ENCODE measurements around the gene OPCML. TPM values are rescaled to one million over a fixed set of nuclear protein-coding genes. Genes with fewer than 3 reads are reported as not detected.

OPCML gene
- total and polyA plus RNA-seq, 4 donors: under 0.01 to 0.01 TPM; not detected in 2

DNA sequence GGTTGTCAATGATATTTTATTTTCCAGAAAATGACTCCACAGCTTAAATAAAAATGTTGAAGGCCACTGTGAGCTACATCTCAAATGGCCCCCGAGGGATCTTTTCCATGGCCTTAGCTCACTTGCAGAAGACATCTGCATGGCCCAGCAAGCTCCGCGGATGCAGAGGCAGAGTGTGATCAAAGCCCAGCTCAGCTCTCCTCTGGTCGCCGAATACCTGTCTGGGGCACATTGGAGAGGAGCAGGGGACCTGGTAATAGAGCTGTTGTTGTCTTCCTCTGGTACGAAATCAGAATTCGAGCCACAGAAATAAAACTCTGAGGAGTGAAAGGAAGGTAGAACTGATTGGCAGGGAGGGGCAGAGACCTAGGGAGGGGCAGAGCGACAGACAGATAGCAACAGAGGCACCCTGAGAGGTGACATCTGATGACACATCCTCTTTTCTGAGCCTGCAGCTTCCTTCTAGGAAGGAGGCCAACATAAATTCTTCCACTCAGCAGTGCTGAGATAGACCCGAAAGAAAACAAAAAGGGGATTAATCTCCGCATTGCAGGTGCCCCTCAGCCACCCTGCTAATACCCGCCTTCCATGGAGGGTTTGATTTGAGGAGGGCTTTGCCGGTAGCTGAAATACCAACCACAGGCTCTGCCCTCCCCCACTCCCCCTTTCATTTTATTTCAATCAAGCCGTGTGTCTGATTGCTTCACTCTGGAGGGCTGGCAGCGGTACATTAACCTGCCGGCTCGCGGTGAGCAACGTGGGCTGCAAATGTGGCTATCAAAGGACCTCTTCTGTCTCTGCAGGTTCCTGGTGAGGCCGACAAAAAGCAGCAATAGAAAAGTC, 759.4 kb downstream of the OPCML start:
- TF ChIP-seq GABPA (IDR thresholded peaks at IDR 0.05 in 1 of 2, conservative IDR thresholded peaks at IDR 0.05 in 1 of 2) (no peak), HNF4G (IDR thresholded peaks at IDR 0.05) (no peak), RXRA (IDR thresholded peaks at IDR 0.05) (no peak), YY1 (IDR thresholded peaks at IDR 0.05) (no peak), FOXA1 (IDR thresholded peaks at IDR 0.05) (no peak), NR2F2 (IDR thresholded peaks at IDR 0.05) (no peak), RAD21 (IDR thresholded peaks at IDR 0.05) (no peak)
- TF ChIP-seq, protein P1, sequence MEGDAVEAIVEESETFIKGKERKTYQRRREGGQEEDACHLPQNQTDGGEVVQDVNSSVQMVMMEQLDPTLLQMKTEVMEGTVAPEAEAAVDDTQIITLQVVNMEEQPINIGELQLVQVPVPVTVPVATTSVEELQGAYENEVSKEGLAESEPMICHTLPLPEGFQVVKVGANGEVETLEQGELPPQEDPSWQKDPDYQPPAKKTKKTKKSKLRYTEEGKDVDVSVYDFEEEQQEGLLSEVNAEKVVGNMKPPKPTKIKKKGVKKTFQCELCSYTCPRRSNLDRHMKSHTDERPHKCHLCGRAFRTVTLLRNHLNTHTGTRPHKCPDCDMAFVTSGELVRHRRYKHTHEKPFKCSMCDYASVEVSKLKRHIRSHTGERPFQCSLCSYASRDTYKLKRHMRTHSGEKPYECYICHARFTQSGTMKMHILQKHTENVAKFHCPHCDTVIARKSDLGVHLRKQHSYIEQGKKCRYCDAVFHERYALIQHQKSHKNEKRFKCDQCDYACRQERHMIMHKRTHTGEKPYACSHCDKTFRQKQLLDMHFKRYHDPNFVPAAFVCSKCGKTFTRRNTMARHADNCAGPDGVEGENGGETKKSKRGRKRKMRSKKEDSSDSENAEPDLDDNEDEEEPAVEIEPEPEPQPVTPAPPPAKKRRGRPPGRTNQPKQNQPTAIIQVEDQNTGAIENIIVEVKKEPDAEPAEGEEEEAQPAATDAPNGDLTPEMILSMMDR (IDR thresholded peaks at IDR 0.05; ENCODE audit: low read depth, low read length, missing input control): no peak
- TF ChIP-seq, protein P2, sequence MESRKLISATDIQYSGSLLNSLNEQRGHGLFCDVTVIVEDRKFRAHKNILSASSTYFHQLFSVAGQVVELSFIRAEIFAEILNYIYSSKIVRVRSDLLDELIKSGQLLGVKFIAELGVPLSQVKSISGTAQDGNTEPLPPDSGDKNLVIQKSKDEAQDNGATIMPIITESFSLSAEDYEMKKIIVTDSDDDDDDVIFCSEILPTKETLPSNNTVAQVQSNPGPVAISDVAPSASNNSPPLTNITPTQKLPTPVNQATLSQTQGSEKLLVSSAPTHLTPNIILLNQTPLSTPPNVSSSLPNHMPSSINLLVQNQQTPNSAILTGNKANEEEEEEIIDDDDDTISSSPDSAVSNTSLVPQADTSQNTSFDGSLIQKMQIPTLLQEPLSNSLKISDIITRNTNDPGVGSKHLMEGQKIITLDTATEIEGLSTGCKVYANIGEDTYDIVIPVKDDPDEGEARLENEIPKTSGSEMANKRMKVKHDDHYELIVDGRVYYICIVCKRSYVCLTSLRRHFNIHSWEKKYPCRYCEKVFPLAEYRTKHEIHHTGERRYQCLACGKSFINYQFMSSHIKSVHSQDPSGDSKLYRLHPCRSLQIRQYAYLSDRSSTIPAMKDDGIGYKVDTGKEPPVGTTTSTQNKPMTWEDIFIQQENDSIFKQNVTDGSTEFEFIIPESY (IDR thresholded peaks at IDR 0.05): no peak

GRCh38 chr11:132771746-132772145, 760.6 kb downstream of the OPCML start:
- Histone ChIP-seq H3K36me3 (ENCODE audit: control insufficient read depth in 4 of 4, insufficient read depth in 3 of 4, low read depth in 1 of 4, low read length in 3 of 4) (no peaks in the 10 kb centered on the region), H3K4me1 (ENCODE audit: control insufficient read depth in 4 of 4, insufficient read depth in 4 of 4, low read length in 3 of 4) (no peaks in the 10 kb centered on the region), H3K4me3 (ENCODE audit: low read depth in 1 of 3, low read length in 3 of 3) (no peak overlapping the region), H3K27me3 (ENCODE audit: control insufficient read depth in 4 of 4, insufficient read depth in 4 of 4, low read length in 3 of 4) (no peaks in the 10 kb centered on the region), H3K27ac (ENCODE audit: low read depth in 1 of 2, low read length in 2 of 2) (no peak overlapping the region), H3K9ac (ENCODE audit: low read depth in 1 of 2, low read length in 2 of 2) (no peak overlapping the region), H3K9me3 (ENCODE audit: control insufficient read depth in 4 of 4, low read length in 3 of 4) (no peaks in the 10 kb centered on the region)
- no peak for TF ChIP-seq EGR1 (IDR thresholded peaks at IDR 0.05; ENCODE audit: low read depth in 2 of 2)
- TF ChIP-seq NR2F2 (IDR thresholded peaks at IDR 0.05): no peak
- no peak for DNase-seq (ENCODE audit: low spot score)
- WGBS: 78% methylated on average over 5 of the region's 5 CpGs

More for the DNA sequence above, 759.4 kb downstream of the OPCML start:
- Histone ChIP-seq H3K27me3 (ENCODE audit: control insufficient read depth in 4 of 4, insufficient read depth in 4 of 4, low read length in 3 of 4) (no peaks in the 10 kb centered on the region), H3K4me3 (ENCODE audit: low read depth in 1 of 3, low read length in 3 of 3) (no peak overlapping the region), H3K9me3 (ENCODE audit: control insufficient read depth in 4 of 4, low read length in 3 of 4) (no peaks in the 10 kb centered on the region), H3K9ac (ENCODE audit: low read depth in 1 of 2, low read length in 2 of 2) (no peak overlapping the region), H3K4me1 (ENCODE audit: control insufficient read depth in 4 of 4, insufficient read depth in 4 of 4, low read length in 3 of 4) (peaks cover 0 to 5% (median 3%) of the 10 kb centered on the region in 4 donors), H3K27ac (ENCODE audit: low read depth in 1 of 2, low read length in 2 of 2) (no peak overlapping the region), H3K36me3 (ENCODE audit: control insufficient read depth in 4 of 4, insufficient read depth in 3 of 4, low read depth in 1 of 4, low read length in 3 of 4) (no peaks in the 10 kb centered on the region)
- WGBS: 65% methylated on average over 19 of the region's 19 CpGs
- no peak for DNase-seq (ENCODE audit: low spot score)

DNA sequence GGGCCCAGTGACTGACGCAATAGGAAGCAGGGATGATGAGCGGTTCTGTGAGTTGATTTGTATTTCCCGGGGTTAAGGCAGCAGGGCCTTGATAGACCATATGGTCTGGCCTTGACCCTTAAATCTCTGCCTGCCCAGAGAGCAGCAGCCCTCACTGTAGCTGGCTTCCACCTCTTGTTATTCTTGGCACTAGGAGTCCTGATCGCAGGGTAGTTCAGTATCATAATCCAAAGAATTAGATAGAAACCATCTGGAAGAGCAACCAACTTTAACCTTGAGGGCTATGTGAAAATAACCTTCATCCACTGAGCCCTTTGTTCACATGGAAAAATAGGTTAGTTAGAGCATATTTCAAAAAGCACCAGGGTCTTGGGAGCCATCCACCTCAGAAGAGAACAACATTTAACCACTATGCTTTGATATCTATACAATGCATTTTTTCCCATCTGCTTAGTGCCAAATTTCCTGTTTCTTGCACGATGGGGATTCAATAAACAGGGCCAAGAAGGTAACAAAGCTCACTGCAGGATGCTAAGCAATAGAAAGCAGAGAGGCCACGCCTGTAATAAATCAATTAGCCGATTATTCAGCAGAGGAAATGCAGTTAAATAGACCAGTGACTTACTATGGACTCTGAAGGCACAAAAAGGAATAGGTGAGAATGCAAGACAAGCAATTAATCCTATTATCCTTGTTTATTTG, 761.3 kb downstream of the OPCML start:
- no peaks in the 10 kb centered on the region for H3K4me1 ChIP-seq (ENCODE audit: control insufficient read depth in 4 of 4, insufficient read depth in 4 of 4, low read length in 3 of 4)
- H3K27me3 ChIP-seq (ENCODE audit: control insufficient read depth in 4 of 4, insufficient read depth in 4 of 4, low read length in 3 of 4): no peaks in the 10 kb centered on the region
- no peak overlapping the region for H3K27ac ChIP-seq (ENCODE audit: low read depth in 1 of 2, low read length in 2 of 2)
- no peaks in the 10 kb centered on the region for H3K36me3 ChIP-seq (ENCODE audit: control insufficient read depth in 4 of 4, insufficient read depth in 3 of 4, low read depth in 1 of 4, low read length in 3 of 4)
- DNase-seq (ENCODE audit: low spot score): no peak
- no peak overlapping the region for H3K4me3 ChIP-seq (ENCODE audit: low read depth in 1 of 3, low read length in 3 of 3)
- TF ChIP-seq SP1 (IDR thresholded peaks at IDR 0.05) (no peak), JUND (IDR thresholded peaks at IDR 0.05) (no peak), NR2F2 (IDR thresholded peaks at IDR 0.05) (peak; percentile 76), TAF1 (conservative IDR thresholded peaks at IDR 0.05) (no peak)
- H3K9ac ChIP-seq (ENCODE audit: low read depth in 1 of 2, low read length in 2 of 2): no peak overlapping the region
- H3K9me3 ChIP-seq (ENCODE audit: control insufficient read depth in 4 of 4, low read length in 3 of 4): no peaks in the 10 kb centered on the region
- 63% methylated on average over 7 of the region's 7 CpGs for WGBS
